MV-4-11 (cell line): ENCODE results near the gene ICA1.

Experiments
- DNase-seq: peaks from one replicate; lab custom pipeline; 2025; lab: John Stamatoyannopoulos, UW

Gene ICA1

GRCh38 chr7:8160250-8160649, 101.7 kb downstream of the ICA1 start:
- DNase-seq, result no peak

GRCh38 chr7:8159595-8159994, 102.4 kb downstream of the ICA1 start:
- no peak for DNase-seq

GRCh38 chr7:8157296-8157695, 104.7 kb downstream of the ICA1 start:
- DNase-seq, result no peak

GRCh38 chr7:8155836-8156235, 106.1 kb downstream of the ICA1 start:
- DNase-seq, result no peak

- DNase-seq, result no peak
These were observed 107.7 kb downstream of the ICA1 start for GRCh38 chr7:8154272-8154671.

- no peak for DNase-seq
These were observed 109.3 kb downstream of the ICA1 start for GRCh38 chr7:8152489-8153192.

GRCh38 chr7:8151161-8151725, 110.7 kb downstream of the ICA1 start:
- no peak for DNase-seq

GRCh38 chr7:8149222-8149621, 112.7 kb downstream of the ICA1 start:
- peak; percentile 39 for DNase-seq

GRCh38 chr7:8147760-8148463, 114.1 kb downstream of the ICA1 start:
- DNase-seq, result no peak

- DNase-seq, result no peak
These were observed 115.1 kb downstream of the ICA1 start for GRCh38 chr7:8146788-8147413.

GRCh38 chr7:8146106-8146787, 115.7 kb downstream of the ICA1 start:
- DNase-seq, result no peak

GRCh38 chr7:8144856-8145255, 117.1 kb downstream of the ICA1 start:
- DNase-seq, result no peak

GRCh38 chr7:8143151-8143874, 118.7 kb downstream of the ICA1 start:
- no peak for DNase-seq

- DNase-seq, result no peak
These were observed 119.5 kb downstream of the ICA1 start for GRCh38 chr7:8142477-8142876.

- DNase-seq, result no peak
These were observed 120.9 kb downstream of the ICA1 start for GRCh38 chr7:8141070-8141469.

GRCh38 chr7:8136051-8136730, 125.8 kb downstream of the ICA1 start:
- no peak for DNase-seq

GRCh38 chr7:8135417-8135816, 126.5 kb downstream of the ICA1 start:
- no peak for DNase-seq

- peak; percentile 18 for DNase-seq
These were observed 127.8 kb downstream of the ICA1 start for GRCh38 chr7:8134089-8134733.

- no peak for DNase-seq
These were observed 128.6 kb downstream of the ICA1 start for GRCh38 chr7:8133188-8133848.
